ENCODE measurements around the gene TSPAN18.

Gene TSPAN18

DNA sequence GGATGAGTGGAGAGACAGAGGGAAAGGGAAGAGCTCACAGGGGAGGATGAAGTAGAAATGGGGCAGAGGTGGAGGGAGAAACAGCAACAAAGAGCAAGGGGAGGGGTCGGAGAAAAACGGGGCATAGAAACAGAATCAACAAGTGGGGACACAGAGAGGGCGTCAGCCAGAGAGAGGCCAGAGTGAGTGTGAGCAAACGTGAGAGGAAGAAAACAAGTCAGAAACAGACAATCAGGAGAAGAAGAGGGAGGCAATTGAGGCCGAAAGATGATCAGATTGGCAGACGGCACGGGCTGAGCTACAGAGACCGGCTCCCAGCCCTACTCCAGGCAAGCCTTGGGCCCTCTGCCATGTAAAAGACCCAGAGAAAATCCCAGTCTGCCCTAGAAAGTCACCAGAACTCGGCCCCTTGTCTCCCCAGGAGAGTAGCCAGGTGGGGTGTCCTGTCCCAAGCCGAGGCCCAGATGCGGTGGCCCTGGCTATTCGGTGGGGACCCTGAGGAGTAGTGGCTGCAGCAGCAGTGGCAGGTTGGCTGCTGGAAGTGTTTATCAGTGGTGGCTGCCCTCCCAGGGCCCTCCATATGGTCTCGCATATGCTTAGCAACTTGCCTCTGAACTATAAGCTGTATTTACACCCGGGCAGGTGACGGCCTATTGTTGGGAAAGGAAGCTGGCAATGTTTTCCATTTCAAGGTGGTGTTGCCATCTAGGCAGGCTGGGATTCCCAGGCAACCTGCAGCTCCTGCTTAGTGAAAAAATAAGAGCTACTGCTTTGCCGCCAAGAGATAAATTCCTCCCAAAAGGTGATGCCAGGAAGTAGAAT is 14.8 kb upstream of the TSPAN18 start:
- no peak for DNase-seq

DNA sequence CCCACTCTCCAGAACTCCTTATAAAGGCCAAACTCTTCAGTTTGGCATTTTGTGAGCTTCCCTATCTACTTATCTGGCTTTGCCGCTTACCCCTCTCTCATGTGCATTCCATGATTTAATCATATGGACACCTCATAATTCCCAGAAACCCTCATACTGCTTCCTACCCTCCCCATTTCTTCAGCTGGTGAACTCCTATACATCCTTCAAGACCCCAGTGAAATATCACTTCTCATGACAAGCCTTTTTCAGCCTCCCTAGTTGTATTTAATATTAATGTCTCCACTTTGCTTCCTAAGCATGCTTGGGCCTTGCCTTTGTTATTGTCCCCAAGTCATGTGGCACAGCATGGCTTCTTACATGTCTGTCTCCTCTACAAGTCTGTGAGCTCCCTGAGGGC is 13.7 kb upstream of the TSPAN18 start:
- no peak for DNase-seq

DNA sequence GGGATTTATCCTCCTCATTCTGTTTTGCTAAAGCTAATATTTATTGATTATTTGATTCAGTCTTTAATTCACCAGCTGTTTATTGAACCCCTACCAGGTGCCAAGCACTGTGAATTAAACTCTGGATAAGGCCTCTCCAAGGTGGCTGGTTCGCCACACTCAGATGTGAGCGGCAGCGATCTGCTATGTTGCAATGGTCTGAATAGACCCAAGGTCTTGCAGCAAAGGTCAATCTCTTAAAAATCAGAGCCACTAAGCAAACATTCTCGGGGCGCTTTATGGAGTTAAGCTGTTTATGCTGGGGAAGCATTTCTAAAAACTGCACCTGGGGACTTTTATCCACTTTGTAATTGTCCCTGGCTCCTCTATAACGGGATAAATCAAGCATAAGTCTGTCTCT is 10.5 kb upstream of the TSPAN18 start:
- DNase-seq, result no peak

DNA sequence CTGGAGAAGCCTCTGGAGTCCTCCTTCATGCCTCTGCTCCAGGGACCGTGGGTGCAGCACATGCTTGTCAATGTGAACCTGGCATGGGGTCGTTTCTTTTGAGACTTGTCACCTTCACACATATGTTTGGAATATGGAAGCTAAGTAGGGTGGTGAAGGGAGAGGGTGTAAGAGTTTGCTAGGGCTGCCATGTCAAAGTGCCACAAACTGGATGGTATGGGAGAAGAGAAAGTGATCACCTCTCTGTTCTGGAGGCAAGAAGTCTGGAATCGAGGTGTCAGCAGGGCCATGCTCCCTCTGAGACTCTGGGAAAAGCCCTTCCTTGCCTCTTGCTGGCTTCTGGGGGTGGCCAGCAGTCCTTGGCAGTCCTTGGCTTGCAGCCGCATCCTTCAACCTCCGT is 8.7 kb upstream of the TSPAN18 start:
- no peak for DNase-seq

DNA sequence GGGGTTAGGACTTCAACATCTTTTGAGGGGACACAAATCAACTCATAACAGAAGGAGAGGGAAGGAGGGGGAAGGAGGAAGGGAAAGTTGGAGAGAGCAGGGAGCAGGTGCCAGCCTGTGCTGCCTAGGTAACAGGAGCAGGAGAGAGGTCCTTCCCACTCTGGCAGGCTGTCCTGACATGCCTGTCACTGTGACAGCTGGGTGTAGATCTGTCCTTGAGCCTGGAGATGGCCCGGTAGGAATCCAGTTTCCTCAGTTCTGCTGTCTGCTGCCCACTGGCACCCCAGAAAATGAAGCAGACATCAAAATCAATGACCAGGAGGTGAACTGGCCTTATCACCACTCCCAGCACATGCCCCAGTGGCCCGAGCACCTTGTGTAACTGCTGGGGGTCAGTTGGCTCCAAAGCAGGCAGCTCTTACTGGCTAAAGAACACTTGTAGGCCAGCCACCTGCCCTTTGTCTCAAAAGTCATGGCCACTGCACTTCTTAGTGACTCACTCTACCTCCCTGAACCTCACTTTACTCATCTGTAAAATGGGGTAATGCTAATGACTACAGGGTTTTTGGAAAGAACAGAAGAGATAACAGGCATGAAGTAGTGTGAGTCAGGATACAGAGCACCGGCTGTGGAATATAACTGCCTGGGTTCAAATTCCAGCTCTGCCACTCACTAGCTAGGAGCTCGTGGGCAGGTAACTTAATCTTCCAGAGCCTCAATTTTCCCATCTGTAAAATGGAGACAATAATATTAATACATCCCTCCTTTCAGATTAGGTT is 8.0 kb upstream of the TSPAN18 start:
- DNase-seq, result no peak

DNA sequence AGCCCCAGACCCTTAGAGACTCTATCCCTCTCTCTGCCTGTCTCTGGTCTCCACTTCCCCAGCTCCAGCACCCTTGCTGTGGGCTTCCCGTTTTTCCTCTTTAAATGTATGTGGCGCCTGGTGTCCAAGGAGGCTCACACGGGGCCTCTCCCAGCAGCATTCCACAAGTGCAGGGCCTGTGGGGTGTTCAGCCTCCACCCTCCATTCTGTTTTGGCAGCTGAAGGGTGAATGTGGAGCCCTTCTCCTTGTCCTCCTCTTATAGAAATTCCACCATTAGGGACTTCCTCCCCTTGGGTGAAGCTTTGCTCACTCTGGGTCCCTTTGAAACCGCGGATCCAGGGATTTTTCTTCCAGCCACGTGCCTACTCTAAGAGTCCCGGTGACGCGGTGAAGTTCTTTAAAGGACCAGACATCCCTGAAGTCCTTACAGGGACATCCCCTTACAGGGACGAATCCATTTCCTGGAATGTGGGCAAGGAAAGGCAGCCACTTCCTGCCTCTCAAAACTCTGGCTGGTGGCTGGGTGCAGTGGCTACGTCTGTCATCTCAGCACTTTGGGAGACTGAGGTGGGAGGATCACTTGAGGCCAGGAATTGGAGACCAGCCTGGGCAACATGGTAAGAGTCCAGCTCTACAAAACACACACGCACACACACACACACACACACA is 1.6 kb upstream of the TSPAN18 start:
- no peak for DNase-seq

DNA sequence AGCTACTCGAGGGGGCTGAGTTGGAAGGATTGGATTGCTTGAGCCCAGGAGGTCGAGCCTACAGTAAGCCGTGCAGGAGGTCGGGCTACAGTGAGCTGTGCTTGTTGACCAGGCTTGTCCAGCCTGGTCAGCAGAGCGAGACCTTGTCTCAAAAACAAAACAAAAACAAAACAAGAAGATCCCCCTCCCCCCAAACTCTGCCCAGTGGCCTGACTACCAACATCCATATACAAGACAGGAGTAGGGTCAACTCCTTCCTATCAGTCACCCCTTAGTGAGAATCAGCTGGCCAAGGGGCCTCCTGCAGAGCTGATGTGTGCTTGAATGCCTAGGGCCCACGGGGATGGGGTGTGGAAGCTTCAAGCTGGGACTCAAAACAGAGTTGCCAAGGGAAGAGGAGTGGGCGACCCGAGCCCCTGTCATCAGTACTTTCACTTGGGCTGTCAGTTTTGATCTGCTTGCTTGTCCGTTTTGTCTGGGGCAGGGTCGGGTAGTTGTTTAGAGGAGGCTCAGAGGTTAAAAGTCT is 942 bp upstream of the TSPAN18 start:
- DNase-seq, result no peak

DNA sequence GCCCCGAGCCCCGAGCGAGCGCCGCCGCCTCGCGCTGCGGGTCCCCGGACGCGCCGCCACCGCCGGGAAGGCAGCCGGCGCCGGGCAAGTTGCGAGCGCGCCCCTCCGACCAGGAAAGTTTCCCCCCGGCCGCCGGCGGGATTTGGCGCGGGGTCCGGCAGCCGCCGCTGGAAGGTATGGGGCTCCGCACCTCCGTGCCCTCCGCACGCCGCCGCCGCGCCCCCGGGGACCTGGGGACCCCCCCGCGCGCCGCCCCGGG is 281 bp downstream of the TSPAN18 start:
- DNase-seq, result no peak

DNA sequence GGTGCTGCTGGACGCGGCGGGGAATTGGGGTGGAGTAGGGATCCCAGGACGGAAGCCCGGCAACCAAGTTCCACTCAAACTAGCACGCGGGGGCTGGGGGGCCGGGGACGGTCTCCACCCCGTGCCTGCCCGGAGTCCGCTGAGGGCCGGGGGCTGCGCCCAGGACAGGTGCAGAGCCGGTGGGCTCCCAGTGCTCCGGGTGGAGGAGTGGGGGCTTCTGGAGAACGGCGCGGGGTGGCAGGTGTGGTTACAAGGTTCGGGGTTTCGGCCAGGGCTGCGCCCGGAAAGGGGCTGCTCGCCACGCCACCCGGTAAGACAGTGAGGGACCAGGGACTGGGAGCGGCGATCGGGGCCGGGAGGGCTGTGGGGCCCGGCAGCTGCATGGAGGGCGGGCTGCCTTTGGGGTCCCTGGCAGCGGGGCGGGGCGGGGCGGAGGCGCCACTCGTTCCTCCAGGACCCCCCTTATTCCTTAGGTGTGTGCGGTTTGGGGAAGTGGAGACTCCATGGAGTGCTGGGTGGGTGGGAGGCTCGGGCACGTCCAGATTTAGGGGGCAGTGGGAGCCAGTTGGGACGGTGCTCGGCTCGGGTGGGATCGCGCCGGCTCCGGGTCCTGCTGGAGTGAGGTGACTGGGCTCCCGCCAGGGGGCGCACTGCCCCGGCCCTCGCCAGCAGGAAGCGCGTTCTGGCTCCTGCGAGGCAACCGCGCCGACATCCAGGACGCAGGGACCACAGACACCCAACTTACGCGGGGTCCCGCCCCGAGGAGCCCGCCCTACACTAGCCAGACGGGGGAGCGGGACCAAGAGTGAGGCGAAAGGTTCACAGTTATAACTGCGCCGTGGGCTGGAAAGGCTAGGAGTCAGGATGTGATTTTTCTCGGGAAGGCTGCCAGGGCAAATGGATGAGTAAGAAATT is 868 bp downstream of the TSPAN18 start:
- no peak for DNase-seq

DNA sequence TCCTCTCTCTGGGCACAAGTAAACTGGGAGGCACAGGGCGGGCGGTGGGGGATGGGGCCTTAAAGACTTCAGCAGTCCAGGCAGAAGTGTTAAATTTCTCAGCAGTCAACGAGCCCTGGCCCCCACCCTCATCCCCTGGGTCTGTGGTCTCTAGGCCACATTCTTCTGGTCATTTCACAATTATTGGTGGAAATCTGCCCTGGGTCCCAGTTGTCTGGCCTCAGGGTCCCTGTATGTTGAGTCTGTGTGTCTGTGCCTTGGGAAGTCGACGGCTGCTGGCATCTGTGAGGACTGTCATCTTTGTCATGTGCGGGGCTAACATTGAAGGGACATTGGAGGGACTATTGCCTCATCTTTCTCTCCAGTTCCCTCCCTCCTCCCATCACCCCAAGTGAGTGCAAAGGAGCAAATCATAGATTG is 1.7 kb downstream of the TSPAN18 start:
- DNase-seq, result no peak

DNA sequence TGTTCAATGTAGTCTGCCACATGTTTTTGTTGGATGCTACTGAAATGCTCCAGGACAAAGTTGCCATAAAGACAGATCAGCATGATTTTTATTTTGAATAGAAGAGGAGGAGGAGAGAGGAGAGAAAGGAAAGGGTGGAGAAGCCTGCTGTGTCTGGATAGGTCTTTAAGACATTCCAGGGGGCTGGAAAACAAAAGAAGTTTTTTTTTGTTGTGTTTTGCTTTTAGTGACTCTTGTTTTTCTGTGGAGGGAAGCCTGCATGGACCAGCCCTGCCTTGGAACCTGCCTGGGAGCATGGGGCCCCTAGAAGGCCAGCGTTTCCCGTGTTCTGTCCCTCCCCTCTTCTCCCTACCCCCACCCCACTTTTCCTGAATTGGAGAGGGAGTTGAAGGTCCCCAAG is 2.3 kb downstream of the TSPAN18 start:
- no peak for DNase-seq

DNA sequence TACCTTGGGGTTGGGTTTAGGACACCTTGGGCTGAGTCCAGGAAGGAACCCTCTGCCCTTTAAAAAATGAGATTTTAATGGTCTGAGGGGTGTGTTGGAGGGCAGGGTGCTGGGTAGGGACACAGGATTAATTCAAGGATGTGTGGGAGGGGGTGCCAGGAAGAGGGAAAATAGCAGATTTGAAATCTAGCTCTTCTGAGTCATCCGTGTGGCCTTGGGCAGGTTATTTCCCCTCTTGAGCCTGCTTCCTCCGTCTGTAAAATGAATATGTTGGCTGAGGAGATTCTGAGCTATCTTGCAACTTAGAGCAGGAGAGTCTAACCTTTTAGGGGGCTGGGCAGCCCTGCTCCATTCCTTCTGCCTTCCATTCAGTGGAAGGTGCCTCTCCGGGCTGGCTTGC is 3.0 kb downstream of the TSPAN18 start:
- no peak for DNase-seq

DNA sequence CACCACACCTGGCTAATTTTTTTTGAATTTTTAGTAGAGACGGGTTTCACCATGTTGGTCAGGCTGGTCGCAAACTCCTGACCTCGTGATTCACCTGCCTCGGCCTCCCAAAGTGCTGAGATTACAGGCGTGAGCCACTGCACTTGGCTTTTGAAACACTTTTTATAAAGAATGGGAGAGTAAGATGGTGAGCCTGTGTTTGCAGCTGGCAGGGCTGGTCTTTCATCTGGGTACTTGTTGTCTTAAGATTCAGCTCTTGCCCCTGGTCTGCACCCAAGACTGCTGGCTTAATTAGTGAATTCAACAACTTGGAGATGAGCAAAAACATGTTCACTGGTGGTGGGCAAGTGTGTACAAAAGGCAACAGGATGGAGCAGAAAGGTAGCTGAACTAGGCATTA is 4.0 kb downstream of the TSPAN18 start:
- DNase-seq, result no peak

DNA sequence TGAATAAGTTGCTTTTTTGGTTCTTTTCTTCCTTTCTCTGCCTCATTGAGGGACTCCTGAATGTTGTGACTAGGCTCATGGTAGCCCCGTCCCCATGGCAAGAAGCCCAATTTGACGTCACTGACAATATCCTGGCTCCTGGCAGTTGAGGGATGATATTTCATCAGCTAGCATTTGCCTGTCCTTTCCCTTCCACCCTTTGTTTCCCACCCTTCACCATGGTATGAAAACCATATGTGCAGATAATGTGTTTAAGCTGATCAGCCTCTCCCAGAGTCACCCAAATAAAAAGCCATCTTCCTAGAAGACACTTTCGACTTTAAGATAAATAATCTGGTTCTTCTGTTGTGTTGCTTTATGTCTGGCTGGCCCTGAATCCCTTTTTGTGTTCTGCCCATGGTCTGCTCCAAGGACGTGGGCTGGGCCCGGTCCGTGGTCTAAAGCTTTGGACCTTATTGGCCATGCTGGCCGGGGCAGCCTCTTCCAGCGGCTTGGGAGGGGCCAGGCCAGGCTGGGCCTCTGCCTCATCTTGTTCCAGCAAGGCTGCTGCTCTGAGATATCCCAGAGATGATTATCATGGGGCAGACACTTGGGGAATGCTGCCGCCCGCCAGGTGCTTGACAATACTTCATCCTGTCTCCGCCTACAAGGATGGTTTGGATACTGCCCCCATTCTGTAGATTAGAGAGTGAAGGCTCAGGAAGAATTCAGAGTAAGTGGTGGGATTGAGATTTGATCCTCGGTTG is 5.1 kb downstream of the TSPAN18 start:
- DNase-seq, result no peak

DNA sequence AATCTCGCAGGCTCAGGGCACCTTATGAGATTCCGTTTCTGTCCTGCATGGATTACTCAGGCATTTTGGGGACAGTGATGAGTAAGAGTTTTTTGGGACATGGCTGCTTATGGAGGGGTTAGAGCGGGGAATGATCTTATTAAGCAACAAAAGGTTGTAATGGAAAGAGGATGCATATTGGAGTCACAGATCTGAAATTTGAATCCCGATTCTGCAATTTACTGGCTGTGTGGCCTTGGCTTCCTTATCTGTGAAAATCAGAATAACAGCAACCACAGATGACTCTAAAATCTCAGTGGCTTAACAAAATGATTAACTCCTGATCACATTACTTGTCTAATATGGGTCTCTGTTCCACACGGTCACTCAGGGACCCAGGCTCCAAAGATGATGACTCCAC is 5.8 kb downstream of the TSPAN18 start:
- no peak for DNase-seq

DNA sequence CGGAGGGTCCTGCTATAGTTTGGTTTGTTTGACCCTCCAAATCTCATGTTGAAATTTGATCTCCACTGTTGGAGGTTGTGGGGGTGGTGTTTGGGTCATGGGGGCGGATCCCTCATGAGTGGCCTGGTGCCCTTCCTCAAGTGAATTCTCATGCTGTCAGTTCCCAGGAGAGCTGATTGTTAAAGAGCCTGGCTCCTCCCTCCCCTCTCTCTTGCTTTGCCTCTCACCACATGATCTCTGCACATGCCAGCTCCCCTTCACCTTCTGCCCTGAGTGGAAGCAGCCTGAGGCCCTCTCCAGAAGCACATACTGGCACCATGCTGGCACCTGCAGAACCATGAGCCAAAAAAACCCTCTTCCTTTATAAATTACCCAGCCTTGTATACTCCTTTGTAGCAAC is 7.1 kb downstream of the TSPAN18 start:
- no peak for DNase-seq

DNA sequence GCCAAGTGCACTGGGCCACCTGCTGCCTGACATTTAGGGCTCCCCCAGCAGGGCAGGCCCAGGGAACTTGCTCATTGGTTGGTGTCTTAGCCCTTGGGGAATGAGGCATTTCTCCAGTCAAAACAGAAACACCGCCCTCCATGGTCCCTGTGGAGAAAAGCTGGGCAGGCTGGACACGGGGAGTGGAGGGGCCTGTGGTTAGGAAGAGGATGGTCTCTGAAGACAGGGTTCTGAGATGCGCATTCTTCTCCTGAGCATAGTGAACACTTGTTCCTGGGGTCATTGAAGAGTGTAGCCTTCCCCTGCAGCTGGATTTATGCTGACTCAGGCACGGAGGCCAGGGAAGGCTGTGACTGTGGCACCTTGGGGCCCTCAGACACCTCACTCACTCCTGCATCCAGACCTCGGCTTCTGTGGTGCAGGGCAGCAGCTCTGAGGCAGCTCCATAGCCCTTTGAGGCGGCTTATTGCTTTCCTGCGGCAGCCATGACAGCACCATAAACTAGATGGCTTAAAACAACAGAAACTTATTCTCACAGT is 8.2 kb downstream of the TSPAN18 start:
- DNase-seq, result no peak

DNA sequence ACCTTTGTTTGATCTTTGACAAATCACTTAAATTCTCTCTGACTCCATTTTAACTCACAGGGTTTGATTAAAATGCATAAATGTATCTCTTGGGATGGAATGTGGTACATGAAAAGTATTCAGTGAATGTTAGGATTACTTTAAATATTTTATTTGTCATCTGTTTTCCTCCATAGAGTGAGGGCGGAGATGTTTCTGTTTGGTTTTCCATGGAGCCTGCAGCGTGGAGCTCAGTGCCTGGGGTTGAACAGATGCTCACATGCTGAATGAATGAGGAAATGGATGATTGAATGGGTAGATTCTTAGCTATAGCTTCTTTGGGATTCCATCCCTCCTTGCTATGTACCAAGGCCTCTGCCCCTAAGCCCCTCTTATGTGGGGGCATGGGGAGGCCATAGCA is 10.0 kb downstream of the TSPAN18 start:
- no peak for DNase-seq

DNA sequence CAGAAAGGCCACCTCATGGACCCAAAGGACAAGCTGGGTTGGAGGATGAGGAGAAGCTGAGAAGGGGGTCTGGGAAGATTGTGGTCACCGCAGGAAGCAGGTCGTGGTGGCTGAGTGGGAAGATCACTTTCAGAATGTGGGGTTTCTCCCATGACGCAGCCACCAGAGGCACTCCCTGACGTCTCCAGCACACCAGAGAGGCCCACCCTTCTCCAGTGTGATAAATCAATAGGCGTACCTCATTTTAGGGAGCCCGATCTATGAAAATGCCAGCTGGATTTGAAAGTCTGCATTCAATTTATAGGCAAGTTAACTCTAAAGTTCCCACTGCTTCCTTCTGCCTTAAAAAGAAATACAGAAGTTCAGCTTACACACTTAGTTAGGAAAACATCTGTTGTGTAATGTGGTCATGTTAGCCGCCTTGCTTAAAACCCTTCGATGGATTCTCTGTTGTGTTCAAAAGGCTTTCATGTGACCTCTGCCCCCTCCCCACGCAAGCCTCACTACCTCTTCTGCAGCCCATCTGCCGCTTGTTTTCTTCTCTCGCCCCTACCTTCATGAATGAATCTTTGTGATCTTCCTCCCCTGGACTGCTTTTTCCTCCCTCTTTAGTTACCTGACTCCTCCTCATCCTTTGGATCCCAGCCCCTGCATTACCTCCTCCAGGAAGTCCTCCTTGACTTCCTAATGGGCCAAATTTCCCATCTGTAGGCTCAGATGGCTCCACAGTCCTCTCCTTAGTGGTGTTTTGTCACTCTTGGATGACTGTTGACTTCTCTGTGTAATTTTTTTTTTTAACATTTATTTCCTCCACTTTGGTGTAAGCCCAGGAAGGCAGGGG is 10.7 kb downstream of the TSPAN18 start:
- no peak for DNase-seq

DNA sequence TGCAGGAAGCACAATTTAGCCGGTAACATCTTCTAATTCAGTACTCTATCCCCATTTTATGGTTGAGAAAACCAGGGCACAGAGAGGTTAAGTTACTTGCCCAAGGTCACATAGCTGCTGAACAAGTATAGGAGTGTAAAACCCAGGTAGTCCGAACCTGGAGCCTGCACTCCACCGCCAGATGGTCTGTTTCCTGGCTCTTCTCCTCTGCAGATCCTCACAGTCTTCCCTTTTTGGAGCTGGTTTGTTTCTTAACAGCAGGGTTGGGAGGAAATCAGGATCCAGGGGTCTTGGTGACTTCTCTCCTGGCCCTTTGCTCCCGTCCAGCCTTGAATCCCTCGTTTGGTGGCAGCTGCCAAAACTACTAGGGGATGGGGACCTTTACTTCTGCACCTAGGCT is 12.0 kb downstream of the TSPAN18 start:
- DNase-seq, result no peak

DNA sequence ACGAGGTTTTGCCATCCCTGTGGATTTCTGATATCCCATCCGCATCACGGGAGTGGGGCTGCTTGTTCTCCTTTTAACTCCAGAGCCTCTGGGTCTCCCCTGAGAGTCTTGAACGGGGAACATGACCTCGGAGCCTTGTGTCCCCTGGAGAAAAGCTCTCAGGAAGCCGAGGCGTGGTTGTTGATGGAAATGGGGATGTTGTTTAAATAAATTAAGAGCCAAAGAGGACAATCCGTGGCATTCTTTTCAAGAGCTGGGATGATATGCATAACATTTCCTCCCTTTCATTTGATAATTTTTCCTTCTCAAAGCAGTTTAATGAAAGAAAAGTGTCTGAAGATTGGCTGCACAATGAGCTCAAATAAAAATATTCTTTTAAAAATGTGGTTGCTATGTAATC is 14.2 kb downstream of the TSPAN18 start:
- no peak for DNase-seq
